PC-3 (cell line): ENCODE measurements around the gene SP100. TPM values are rescaled to one million over a fixed set of nuclear protein-coding genes. Genes with fewer than 3 reads are reported as not detected.

ENCODE experiments used
- ATAC-seq: fragments of 200-7000 bp; cut with Tn5 transposase; 2 replicates; pipeline ENCODE4 v1.9.1; 2020; ENCODE audit warnings: mild to moderate bottlenecking, moderate library complexity
- BruUV-seq: library from RNA; stranded (reverse); fragments of 400-500 nt; replicated peaks from 2 replicates; lab custom pipeline; 2021; lab: Mats Ljungman, UMichigan
- CTCF ChIA-PET: fragments of 300-600 bp; sonication (Branson Sonifier 250); formaldehyde crosslinking; loops from one replicate; lab custom pipeline; 2022; ENCODE audit warnings: antibody characterized with exemption; lab: Charles Lee
- POLR2A ChIA-PET: fragments of 300-600 bp; sonication (Branson Sonifier 250); formaldehyde crosslinking; loops from one replicate; lab custom pipeline; 2022; ENCODE audit warnings: antibody characterized with exemption; ENCODE audit not compliant: unreplicated experiment; lab: Charles Lee
- DNase-seq: peaks from one replicate; pipeline ENCODE4 v3.0.0-alpha.2; 2015
- H2AFZ ChIP-seq: fragments of 300-600 bp; sonication (generic); 2 replicates; pipeline ENCODE4 v1.6.0; 2016; ENCODE audit warnings: antibody characterized with exemption, low read length
- H3F3A ChIP-seq: fragments of 300-600 bp; sonication (generic); one replicate; pipeline ENCODE4 v1.6.0; 2017; ENCODE audit warnings: antibody characterized with exemption, low read length, control low read depth, mild to moderate bottlenecking; ENCODE audit not compliant: unreplicated experiment
- H3K27ac ChIP-seq: fragments of 300-600 bp; sonication (generic); 2 replicates; pipeline ENCODE4 v1.5.1; 2016; ENCODE audit warnings: mild to moderate bottlenecking, low read length
- H3K27me3 ChIP-seq: fragments of 300-600 bp; sonication (generic); 2 replicates; pipeline ENCODE4 v1.6.1; 2016; ENCODE audit warnings: low read length, mixed read lengths
- H3K36me3 ChIP-seq: fragments of 300-600 bp; sonication (generic); 2 replicates; pipeline ENCODE4 v1.6.1; 2016; ENCODE audit warnings: low read depth, mixed run types, low read length, mixed read lengths
- H3K4me1 ChIP-seq: fragments of 300-600 bp; sonication (generic); 2 replicates; pipeline ENCODE4 v1.5.1; 2016; ENCODE audit warnings: low read length; ENCODE audit not compliant: insufficient read depth
- H3K4me2 ChIP-seq: fragments of 300-600 bp; sonication (generic); 2 replicates; pipeline ENCODE4 v1.6.0; 2016; ENCODE audit warnings: low read length
- H3K4me3 ChIP-seq: fragments of 300-600 bp; sonication (generic); 2 replicates; pipeline ENCODE4 v1.5.1; 2016; ENCODE audit warnings: mild to moderate bottlenecking, low read length, mixed read lengths
- H3K79me2 ChIP-seq: fragments of 300-600 bp; sonication (generic); 2 replicates; pipeline ENCODE4 v1.6.1; 2017; ENCODE audit warnings: low read length, mixed read lengths
- H3K9ac ChIP-seq: fragments of 300-600 bp; sonication (generic); 2 replicates; pipeline ENCODE4 v1.6.0; 2016; ENCODE audit warnings: mild to moderate bottlenecking, low read length
- H3K9me2 ChIP-seq: fragments of 300-600 bp; sonication (generic); replicated peaks from 2 replicates; pipeline ENCODE4 v1.6.1; 2016; ENCODE audit warnings: mixed run types, low read length, mixed read lengths
- H3K9me3 ChIP-seq: fragments of 300-600 bp; sonication (generic); 2 replicates; pipeline ENCODE4 v1.6.1; 2016; ENCODE audit warnings: low read length, mixed read lengths
- H4K20me1 ChIP-seq: fragments of 300-600 bp; sonication (generic); 2 replicates; pipeline ENCODE4 v1.6.1; 2016; ENCODE audit warnings: low read length, mixed read lengths
- EZH2 ChIP-seq: fragments of 300-600 bp; sonication (generic); IDR thresholded peaks from one replicate; pipeline ENCODE4 v1.6.1; 2017; ENCODE audit warnings: antibody characterized with exemption, mild to moderate bottlenecking, low read length; ENCODE audit not compliant: unreplicated experiment
- EZH2phosphoT487 ChIP-seq: fragments of 300-600 bp; sonication (generic); IDR thresholded peaks from 2 replicates; pipeline ENCODE4 v1.6.1; 2018; ENCODE audit warnings: mild to moderate bottlenecking, antibody characterized with exemption, low read length, borderline replicate concordance
- intact Hi-C: fragments of 100-400 bp; cut with micrococcal nuclease; formaldehyde crosslinking; loops from 2 replicates; pipeline ENCODE4 v1.9.0; 2023
- total RNA-seq: library from RNA; depleted of rRNA; stranded (reverse); fragments of >200 nt; gene quantifications from 2 replicates; pipeline ENCODE4 v1.2.3, GENCODE V29; 2014
- TF ChIP-seq, protein P1 (sequence below): fragments of 300-600 bp; sonication (generic); conservative IDR thresholded peaks from 2 replicates; pipeline ENCODE4 v1.5.1; 2017; ENCODE audit warnings: antibody characterized with exemption, low read depth, mild to moderate bottlenecking, low read length

The SP100 gene
- total RNA-seq, 1 experiment from 2014 or later, result 49.8 TPM

DNA sequence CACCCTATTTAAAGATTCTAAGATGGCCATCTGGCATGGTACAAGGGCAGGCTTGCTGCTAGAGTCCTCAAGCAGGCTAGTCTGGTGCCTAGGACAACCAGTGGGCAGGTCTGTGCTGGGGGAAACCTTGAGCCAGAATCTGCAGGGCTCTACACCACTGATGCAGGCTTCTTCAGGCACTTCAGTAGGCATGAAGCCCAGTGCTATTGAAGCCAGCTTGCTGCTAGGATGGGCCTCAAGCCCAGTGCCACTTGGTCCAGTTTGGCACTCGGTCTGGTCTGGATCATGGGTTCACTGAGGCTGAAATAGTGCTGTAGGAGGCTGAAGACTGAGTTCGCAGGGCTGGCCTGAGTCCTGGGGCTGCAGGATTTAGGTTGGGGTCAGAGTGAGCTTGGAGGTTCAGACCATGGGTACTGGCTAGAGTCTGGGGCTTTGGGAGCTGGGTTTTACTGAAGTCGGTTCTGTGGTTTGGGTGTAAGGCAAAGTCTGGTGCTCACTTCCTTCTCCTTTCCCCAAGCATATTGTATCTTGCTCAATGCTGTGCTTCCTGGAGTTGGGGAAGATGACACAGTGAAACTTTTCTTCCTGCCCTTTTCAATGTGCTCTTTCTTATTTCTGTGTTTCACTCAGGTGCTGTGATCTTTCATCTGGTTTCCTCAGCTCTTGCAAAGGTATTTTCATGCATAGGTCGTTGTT is 41.2 kb downstream of the SP100 start:
- CTCF ChIA-PET, result no interaction called here
- Histone ChIP-seq H3K9me3 (no peaks in the 10 kb centered on the region), H3K4me2 (no peak overlapping the region), H3K27me3 (no peaks in the 10 kb centered on the region), H4K20me1 (no peaks in the 10 kb centered on the region), H3K27ac (no peak overlapping the region), H3K36me3 (0 out of 2 replicates have a peak, but pooled peaks cover 12% of the 10 kb centered on the region), H3K4me1 (no peaks in the 10 kb centered on the region), H2AFZ (no peak overlapping the region), H3K79me2 (no peaks in the 10 kb centered on the region), H3K9me2 (no peaks in the 10 kb centered on the region), H3F3A (no peaks in the 10 kb centered on the region), H3K4me3 (no peak overlapping the region), H3K9ac (no peak overlapping the region)
- POLR2A ChIA-PET, result no interaction called here
- ATAC-seq (no peak), DNase-seq (no peak)
- intact Hi-C loops, result no loop called here
- BruUV-seq, result no TSS peak
- no peak for TF ChIP-seq EZH2

DNA sequence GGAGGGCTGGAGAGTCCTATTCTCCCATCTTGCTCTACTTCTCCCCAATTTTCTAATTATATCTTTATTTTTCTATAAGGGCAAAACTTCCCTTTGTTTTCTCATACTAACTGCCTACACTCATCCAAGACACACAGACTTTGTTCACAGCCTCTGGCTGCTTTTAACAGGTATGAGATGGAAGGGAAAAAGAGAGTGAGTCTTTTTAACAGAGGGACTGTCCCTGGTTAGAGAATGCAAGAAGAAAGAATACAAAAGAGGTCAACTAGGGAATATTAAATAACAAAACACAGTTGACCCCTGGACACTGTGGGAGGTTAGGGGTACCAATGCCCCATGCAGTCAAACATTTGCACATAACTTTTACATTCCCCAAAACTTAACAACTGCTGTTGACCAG is 41.8 kb downstream of the SP100 start:
- no peak overlapping the region for H3K4me2 ChIP-seq
- intact Hi-C loops, result no loop called here
- no peaks in the 10 kb centered on the region for H3K4me1 ChIP-seq
- 0 out of 2 replicates have a peak, but pooled peaks cover 12% of the 10 kb centered on the region for H3K36me3 ChIP-seq
- no peak for TF ChIP-seq EZH2phosphoT487
- TF ChIP-seq EZH2, result no peak
- TF ChIP-seq, protein P1, sequence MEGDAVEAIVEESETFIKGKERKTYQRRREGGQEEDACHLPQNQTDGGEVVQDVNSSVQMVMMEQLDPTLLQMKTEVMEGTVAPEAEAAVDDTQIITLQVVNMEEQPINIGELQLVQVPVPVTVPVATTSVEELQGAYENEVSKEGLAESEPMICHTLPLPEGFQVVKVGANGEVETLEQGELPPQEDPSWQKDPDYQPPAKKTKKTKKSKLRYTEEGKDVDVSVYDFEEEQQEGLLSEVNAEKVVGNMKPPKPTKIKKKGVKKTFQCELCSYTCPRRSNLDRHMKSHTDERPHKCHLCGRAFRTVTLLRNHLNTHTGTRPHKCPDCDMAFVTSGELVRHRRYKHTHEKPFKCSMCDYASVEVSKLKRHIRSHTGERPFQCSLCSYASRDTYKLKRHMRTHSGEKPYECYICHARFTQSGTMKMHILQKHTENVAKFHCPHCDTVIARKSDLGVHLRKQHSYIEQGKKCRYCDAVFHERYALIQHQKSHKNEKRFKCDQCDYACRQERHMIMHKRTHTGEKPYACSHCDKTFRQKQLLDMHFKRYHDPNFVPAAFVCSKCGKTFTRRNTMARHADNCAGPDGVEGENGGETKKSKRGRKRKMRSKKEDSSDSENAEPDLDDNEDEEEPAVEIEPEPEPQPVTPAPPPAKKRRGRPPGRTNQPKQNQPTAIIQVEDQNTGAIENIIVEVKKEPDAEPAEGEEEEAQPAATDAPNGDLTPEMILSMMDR, result no peak
- no TSS peak for BruUV-seq
- H3F3A ChIP-seq, result no peaks in the 10 kb centered on the region
- ChIA-PET POLR2A (no interaction called here), CTCF (no interaction called here)
- ATAC-seq, result no peak
- no peak overlapping the region for H3K4me3 ChIP-seq
- no peak overlapping the region for H3K9ac ChIP-seq
- no peaks in the 10 kb centered on the region for H4K20me1 ChIP-seq
- no peaks in the 10 kb centered on the region for H3K9me3 ChIP-seq
- no peaks in the 10 kb centered on the region for H3K9me2 ChIP-seq
- no peak for DNase-seq
- H3K79me2 ChIP-seq, result no peaks in the 10 kb centered on the region
- H3K27me3 ChIP-seq, result no peaks in the 10 kb centered on the region
- H2AFZ ChIP-seq, result no peak overlapping the region
- H3K27ac ChIP-seq, result no peak overlapping the region

DNA sequence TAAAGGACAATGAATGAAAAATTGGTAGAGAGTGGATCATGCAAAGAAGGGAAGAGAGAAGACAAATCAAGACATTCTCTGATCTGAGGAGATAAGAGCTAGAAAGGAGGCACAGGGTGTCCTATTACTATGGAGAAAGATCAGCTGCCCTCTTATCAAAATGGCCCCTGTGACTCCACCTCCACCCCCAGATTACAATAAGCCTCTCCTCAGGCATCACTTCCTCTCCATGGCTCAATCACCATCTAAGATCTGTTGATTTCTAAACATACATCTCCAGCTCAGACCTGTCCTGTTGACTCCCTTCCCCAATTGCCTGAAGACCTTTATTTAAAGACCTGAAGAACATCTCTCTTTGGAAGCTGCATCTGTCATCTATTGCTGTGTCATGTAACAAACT is 43.2 kb downstream of the SP100 start:
- H3K4me1 ChIP-seq, result no peaks in the 10 kb centered on the region
- no peak overlapping the region for H3K4me3 ChIP-seq
- no peak for DNase-seq
- H3F3A ChIP-seq, result no peaks in the 10 kb centered on the region
- ChIA-PET POLR2A (no interaction called here), CTCF (no interaction called here)
- ATAC-seq, result no peak
- H3K79me2 ChIP-seq, result no peaks in the 10 kb centered on the region
- H3K9me2 ChIP-seq, result no peaks in the 10 kb centered on the region
- TF ChIP-seq EZH2, result no peak
- TF ChIP-seq, protein P1, result no peak
- no peak for TF ChIP-seq EZH2phosphoT487
- H3K27me3 ChIP-seq, result no peaks in the 10 kb centered on the region
- H2AFZ ChIP-seq, result no peak overlapping the region
- no peak overlapping the region for H3K27ac ChIP-seq
- H3K4me2 ChIP-seq, result no peak overlapping the region
- no TSS peak for BruUV-seq
- H3K36me3 ChIP-seq, result peaks cover 12% of the 10 kb centered on the region; the same call in 1 of the 2 replicates
- H3K9me3 ChIP-seq, result no peaks in the 10 kb centered on the region
- intact Hi-C loops, result no loop called here
- no peak overlapping the region for H3K9ac ChIP-seq
- H4K20me1 ChIP-seq, result no peaks in the 10 kb centered on the region
